GM18499 (cell line): ENCODE results near the gene FANCL.
A peak's percentile ranks its signal among the peaks of the same experiment; 100 is the strongest.
"Not testable (repeated sequence)": the region's sequence is repeated elsewhere in the genome, so short reads cannot be mapped to it uniquely, and the experiment has no call there.

Experiments
- ATAC-seq: cut with Tn5 transposase; IDR thresholded peaks from one replicate; pipeline ENCODE4 v1.9.1; 2021; ENCODE audit warnings: moderate number of reproducible peaks; ENCODE audit not compliant: insufficient read depth, unreplicated experiment

Gene FANCL

DNA sequence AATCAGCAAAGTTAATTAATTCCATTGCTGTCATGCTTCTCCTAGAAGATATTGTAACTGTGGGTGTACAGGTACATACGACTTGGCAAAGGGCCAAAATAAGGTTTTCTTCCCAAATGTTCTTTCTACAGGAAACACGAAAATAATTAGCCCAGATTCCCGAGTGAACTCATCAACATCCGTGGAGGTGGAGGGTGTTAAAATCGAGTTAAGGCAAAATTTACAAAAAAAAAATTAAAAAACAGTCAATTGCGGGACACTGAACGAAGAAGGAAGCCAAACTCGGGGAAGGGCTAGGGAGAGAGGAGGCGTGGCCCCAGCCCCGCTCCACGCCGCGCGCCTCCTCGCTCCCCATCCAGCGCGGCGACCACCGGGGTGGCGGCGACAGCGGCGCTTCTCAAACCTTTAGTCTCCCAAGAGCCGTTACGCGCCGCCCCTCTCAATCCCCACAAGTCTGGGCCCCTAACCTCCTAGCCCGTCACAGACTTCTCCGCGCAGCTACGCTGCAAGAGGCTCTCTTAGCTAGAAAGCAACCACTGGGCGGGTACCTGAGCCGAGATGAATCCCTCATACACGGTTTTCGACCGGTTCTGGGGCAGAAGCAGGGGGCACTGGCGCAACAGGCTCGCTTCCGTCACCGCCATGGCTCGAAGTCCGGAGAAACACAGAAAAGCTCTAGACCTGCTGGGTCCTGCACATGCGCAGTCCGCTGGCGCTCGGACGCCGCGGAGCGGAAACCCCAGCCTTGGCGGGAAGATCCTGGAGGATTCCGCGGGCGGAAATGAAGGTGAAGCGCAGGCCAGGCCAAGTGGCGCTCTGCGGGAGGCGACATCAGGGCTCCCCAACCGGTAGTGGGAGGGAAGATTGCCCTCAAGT lies at the start of gene FANCL:
Gene FANCL (minus strand): TSS at position 656 of the 876 bp plus-strand sequence. CDS start 12 bp downstream, at position 644.
- ATAC-seq, result peak; percentile 65

DNA sequence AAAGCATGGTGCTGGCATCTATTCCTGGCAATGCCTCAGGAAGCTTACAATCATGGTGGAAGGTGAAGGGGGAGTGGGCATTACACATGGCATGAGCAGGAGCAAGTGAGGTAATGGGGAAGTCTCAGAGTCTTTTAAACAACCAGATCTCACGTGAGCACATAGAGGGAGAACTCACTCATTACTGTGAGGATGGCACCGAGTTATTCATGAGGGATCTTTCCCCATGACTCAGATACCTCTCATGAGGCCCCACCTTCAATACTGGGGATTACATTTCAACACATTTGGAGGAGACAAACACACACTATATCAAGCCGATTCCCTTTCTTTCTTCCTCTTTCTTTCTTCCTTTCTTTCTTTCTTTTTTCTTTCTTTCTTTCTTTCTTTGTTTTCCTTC lies 47.9 kb upstream of the FANCL start:
- no peak for ATAC-seq

DNA sequence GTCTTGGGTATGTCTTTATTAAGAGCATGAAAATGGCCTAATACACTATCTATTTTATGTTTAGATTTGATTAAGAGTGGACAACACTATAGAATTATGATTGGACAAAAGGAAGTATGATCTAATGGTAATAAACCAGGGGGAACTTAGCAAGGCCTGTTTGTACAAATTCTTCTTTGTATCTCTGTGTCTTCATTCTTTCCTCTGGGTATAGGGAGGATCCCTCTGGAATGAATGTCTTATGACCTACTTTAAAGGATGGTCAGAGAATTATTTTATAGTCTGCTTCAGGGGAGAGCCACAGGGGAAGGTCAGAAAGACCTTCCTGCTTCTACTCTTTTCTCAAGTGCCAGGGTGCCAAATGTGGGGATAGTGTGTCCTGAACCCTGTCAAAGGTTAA lies 42.8 kb upstream of the FANCL start:
- no peak for ATAC-seq

DNA sequence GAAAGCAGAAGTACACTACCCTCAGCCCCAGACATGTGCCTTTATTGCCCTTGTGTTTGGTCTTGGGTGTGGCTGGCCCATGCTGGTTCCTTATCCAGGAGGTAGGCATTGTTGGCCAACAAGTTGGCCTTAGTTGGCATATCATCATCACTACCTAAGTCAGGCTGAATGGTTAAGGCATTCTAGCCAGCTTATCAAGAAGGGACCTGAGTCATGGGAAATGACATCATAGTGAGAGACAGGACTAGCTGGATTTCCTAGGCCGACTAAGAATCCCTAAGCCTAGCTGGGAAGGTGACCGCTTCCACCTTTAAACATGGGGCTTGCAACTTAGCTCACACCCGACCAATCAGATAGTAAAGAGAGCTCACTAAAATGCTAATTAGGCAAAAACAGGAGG lies 34.0 kb upstream of the FANCL start:
- ATAC-seq, result not testable (repeated sequence)

DNA sequence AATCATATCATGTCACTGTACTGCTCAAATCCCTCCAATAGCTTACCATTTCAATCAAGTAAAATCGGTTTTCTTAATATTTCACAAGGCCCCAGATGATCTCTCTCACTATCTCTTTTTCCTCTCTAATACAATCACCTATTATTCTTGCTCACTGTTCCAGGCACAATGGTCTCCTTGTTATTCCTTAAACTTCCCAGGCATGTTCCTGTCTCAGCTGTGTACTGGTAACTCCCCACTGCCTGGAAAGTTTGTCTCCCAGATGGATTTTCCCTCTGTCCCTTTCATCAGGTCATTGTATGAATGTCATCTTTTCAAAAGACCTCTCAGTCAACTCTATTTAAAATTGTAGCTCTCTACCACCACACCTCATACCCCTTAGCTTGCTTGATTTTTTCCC lies 30.7 kb upstream of the FANCL start:
- no peak for ATAC-seq

DNA sequence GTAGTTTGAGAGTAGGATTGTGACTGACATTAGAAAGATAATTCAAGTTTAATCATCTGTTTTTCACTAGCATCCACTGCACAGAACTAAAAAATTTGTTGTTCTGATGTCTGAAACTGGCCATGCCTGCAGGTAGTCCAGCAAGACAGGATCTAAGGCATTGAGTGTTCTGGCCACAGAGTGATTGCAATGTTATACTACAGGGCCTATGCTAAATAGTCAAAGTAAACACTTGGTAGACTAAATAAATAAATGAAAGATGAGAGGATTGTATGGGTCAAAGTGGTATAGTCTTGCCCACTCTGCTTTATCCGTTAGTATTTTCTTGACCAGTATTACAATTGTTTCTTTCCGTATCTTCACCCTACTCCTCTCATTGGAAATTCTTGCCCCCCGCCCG lies 27.6 kb upstream of the FANCL start:
- ATAC-seq, result no peak

DNA sequence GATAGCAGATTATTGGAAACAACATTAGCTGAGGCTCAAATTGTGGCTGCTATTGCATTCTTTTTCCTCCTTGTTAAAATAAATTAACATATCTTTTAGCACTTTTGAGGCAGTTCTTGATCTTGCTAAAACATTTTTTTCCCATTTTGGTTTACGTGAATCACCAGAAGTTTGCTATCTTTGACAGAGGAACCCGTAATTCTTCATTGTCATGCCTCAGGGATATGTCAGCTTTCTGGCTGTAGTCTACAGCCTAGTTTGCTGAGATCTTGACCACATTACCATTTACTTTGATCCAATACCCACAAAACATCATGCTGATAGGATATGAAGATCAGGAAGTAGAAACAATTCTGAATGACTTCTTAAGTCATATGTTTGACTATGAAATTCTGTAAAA lies 25.1 kb upstream of the FANCL start:
- no peak for ATAC-seq

DNA sequence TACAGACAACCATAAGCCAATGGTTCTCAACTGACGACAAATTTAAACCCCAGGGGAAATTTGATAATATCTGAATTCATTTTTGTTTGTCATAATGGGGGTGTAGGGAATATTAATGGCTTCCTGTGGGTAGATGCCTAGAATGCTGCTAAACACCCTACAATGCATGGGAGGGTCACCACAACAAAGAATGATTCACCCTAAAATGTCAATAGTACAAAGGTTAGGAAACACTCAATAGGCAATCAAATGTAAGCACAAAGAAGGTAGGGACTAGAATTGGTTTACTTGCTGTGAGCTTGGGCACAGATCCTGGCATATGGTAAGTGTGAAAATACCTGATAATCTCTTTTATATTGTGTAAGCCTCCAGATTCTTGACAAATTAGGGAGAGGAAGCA lies 20.1 kb upstream of the FANCL start:
- ATAC-seq, result no peak

DNA sequence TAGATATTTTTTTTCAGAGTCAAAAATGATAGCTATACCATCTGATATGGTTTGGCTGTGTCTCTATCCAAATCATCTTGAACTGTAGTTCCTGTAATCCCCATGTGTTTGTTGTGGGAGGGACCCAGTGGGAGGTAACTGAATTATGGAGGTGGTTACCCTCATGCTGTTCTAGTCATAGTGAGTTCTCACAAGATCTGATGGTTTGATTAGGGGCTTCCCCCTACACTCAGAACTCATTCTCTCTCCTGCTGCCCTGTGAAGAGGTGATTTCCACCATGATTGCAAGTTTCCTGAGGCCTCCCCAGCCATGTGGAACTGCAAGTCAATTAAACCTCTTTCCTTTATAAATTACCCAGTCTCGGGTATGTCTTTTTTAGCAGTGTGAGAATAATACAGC lies 17.3 kb upstream of the FANCL start:
- peak; percentile 84 for ATAC-seq

DNA sequence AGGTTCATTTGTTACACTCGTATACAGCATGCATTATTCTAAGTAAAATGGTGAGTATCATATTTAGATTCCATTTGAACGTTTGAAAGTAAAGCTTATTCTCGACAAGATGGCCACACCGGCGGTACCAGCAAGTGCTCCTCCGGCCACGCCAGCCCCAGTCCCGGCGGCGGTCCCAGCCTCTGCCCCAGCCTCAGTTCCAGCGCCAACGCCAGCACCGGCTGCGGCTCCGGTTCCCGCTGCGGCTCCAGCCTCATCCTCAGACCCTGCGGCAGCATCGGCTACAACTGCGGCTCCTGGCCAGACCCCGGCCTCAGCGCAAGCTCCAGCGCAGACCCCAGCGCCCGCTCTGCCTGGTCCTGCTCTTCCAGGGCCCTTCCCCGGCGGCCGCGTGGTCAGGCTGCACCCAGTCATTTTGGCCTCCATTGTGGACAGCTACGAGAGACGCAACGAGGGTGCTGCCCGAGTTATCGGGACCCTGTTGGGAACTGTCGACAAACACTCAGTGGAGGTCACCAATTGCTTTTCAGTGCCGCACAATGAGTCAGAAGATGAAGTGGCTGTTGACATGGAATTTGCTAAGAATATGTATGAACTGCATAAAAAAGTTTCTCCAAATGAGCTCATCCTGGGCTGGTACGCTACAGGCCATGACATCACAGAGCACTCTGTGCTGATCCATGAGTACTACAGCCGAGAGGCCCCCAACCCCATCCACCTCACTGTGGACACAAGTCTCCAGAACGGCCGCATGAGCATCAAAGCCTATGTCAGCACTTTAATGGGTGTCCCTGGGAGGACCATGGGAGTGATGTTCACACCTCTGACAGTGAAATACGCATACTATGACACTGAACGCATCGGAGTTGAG lies 10.4 kb upstream of the FANCL start:
- not testable (repeated sequence) for ATAC-seq

DNA sequence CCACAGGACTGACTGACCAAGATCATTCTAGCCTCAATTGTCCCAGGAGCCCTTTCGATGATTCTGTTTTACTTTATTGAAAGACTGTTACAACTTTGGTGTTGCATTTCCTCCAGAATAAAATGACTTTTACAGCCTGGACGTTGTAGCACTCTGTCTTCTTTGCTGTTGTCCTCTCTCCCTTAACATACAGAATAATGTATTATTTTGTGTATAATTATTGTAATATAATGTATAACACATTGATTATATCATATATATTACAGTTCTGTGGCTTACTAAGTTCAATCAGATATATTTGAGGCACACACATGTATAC lies 380 bp upstream of the FANCL start:
- no peak for ATAC-seq

DNA sequence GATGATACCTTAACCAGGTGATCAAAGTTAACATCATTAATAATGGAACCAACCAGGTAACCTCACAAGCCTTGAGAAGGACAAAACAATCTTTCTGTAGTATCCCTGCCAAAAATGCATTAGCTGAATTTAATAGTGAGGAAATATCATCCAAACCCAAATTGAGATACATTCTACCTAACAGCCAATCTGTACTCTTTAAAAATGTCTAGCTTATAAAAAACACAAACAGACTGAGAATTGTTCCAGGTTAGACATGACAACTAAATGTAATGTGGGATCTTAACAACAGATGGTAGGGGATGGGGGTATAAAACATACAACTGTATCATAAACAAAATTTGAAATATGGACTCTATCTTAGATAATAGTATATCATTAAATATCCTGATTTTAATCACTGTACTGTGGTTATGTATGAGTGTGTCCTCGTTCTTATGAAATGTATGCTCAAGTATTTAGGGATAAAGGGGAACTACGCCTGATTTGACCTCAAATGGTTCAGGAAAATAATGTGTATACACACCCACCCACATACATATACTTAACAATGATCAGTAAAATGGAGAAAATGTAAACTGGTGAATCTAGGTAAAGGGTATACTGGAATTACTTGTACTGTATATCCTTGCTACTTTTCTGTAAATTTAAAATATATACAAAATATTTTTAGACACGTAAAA lies 1.7 kb downstream of the FANCL start:
- no peak for ATAC-seq

DNA sequence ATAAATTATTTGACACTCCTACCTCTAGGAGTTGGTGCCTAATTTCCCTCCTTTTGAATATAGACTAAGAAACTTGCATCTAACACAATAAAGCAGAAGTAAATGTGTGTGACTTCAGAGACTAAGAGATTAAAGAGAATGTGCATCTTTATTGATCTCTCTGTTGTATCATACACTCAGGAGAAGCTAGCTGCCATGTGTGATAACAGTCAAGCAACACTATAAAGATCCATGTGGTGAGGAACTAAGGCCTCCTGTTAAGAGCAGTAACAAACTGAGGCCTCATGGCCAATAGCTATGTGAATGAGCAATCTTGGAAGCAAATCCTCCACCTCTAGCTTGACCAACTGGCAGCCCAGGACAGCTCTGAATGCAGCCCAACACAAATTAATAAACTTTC lies 3.4 kb downstream of the FANCL start:
- no peak for ATAC-seq

DNA sequence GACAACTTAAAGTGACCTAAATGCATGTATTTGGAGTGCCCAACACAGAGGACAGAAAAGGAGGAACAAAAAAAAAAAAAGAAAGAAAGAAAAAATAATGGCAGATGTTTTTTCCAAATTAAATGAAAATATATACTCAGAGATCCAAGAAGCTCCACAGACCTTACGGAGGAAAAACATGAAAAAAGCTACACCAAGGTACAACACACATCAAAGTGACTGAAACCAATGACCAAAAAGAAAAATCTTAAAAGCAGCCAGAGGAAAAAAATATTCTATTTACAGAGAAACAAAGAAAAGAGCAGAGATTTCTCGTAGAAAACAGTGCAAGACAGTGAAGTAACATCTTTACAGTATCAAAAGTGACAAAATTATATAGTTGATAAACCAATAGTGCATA lies 5.1 kb downstream of the FANCL start:
- ATAC-seq, result no peak

DNA sequence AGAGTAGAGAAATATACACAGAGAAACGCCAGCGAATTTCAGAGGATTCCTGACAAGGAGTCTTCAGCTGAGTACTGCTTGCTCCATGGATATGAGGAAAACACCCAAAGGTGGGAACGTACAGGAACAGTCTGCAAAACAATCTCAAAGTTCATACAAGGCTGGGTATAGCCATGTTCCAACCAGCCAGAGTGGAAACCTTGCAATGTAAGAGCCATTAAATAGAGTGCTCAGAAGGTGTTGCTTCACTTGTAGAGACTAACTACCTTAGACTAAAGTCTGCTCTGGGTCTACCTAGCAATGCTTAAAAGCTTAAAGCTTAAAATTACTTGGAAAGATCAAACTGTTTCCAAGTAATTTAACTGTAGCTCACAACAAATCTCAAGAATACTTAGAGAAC lies 6.0 kb downstream of the FANCL start:
- ATAC-seq, result no peak

DNA sequence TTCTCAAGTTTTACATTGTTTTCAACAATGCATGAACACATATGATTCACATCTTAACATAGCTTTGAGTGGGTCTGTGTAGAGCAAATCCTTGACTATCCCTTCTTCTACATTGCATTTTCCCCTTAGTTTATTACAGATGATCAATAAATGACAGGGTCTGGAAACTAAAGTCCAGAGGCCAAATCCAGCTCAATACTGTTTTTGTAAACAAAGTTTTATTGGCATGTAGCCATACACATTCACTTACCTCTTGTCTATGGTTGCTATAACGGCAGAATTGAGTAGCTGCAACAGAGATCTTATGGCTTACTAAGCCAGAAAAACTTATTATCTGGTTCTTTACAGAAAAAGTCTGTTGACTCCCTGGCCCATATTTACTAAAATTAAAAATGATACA lies 12.8 kb downstream of the FANCL start:
- ATAC-seq, result no peak

DNA sequence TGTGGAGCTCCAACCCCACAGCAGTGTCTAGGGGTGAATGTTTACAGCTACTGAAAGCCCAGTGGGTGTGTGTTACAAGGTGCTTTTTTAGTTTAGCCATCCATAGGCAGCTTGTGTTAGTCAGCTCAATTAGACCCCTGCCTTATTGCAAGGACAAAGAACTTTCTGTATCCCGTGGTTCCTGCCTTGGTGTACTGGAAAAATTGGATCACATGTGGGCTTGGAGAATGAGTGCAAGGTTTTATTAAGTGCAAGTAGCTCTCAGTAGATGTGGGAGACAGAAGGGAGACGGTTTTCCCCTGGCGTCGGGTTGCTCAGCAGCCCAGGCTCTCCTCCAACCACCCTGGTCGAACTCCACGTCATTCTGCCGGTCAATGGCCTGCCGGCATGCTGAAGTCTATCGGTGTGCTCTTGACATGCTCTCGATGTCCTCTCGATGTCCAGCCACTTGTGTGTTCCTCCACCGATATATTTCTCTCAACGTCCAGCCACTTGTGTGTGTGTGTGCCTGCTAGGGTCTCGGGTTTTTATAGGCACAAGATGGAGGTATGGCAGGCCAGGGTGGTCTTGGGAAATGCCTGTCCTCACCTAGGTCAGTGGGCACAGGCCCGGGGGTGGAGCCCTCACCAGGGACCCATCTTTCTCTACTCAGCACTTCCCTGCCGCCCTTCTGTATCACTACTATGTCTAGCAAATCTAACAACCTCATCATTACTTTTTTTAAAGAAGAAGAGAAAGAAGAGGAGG lies 13.8 kb downstream of the FANCL start:
- no peak for ATAC-seq

DNA sequence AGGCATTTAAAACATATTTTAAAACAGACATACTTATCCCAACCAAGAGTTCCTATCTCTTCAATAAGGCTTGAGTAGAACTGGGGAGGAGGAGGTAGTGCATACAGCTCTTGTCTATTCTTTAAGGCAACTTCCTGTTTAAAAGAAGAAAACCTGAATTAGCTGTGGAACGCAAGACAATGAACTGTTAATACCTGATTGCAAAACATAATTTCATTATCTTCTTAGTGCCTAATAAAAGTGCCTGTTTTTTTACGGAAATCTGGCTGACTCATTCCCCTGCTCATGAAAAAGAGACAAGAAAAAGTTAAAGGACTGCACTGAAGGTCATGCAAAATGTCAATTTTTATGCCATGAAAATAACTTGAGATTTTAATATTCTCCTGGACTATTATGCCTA lies 19.2 kb downstream of the FANCL start:
- no peak for ATAC-seq

DNA sequence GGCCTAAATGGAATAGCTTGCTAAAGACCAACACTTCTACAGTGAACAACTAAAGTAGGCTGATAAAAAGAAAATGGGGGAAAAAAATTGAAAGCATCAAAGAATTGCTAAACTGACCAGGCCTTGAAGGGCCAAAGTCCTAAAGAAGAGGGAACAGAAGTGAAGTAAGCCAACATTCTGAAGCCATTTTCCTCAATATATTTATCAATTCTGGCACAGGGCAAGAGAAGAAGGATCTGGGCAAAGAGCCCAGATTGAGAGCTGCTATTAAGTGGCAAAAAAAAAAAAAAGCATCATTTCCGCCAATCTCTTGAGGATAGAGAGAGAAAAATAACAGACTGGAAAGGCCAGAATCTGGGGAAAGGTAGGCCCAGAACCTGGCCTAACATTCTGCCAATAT lies 25.7 kb downstream of the FANCL start:
- ATAC-seq, result no peak

DNA sequence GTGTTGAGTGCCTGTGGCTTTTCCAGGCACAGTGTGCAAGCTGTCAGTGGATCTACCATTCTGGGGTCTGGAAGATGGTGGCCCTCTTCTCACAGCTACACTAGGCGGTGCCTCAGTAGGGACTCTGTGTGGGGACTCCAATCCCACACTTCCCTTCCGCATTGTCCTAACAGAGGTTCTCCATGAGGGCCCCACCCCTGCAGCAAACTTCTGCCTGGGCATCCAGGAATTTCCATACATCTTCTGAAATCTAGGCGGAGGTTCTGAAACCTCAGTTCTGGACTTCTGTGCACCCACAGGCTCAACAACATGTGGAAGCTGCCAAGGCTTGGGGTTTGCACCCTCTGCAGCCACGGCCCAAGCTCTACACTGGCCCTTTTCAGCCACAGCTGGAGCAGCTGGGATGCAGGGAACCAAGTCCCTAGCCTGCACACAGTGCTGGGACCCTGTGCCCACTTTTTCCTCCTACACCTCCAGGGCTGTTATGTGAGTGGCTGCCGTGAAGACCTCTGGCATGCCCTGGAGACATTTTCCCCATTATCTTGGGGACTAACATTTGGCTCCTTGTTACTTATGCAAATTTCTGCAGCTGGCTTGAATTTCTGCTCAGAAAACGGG lies 30.1 kb downstream of the FANCL start:
- not testable (repeated sequence) for ATAC-seq
